Stimulated activated CD4-positive, alpha-beta T cell treated with anti-CD3 and anti-CD28 coated beads, Interleukin-1b, Interleukin-23, amount 100 ng/mL, for 4 hours (primary cell): ENCODE measurements around the gene BRINP1.
"Not testable (repeated sequence)": the region's sequence is repeated elsewhere in the genome, so short reads cannot be mapped to it uniquely, and the experiment has no call there.

Experiments
- DNase-seq, 2 donors: peaks; one replicate each; pipeline ENCODE4 v3.0.0-alpha.2; 2020; ENCODE audit warnings: low read depth in 2 of 2

The BRINP1 gene

GRCh38 chr9:119195521-119195920 lies 173.7 kb downstream of the BRINP1 start:
- no peak for DNase-seq

- DNase-seq, result no peak
Observed at GRCh38 chr9:119185298-119185697, 183.9 kb downstream of the BRINP1 start.

GRCh38 chr9:119184265-119184936 lies 184.8 kb downstream of the BRINP1 start:
- DNase-seq, result no peak

GRCh38 chr9:119181561-119181960 lies 187.7 kb downstream of the BRINP1 start:
- no peak for DNase-seq

GRCh38 chr9:119180897-119181296 lies 188.3 kb downstream of the BRINP1 start:
- DNase-seq, result no peak

GRCh38 chr9:119179701-119180100 lies 189.5 kb downstream of the BRINP1 start:
- DNase-seq, result no peak

- no peak for DNase-seq
Observed at GRCh38 chr9:119177196-119177595, 192.0 kb downstream of the BRINP1 start.

- no peak for DNase-seq
Observed at GRCh38 chr9:119175581-119175980, 193.7 kb downstream of the BRINP1 start.

GRCh38 chr9:119169222-119169621 lies 200.0 kb downstream of the BRINP1 start:
- not testable (repeated sequence) for DNase-seq

- DNase-seq, result no peak
Observed at GRCh38 chr9:119167876-119168275, 201.4 kb downstream of the BRINP1 start.

- DNase-seq, result no peak
Observed at GRCh38 chr9:119167267-119167666, 202.0 kb downstream of the BRINP1 start.

- DNase-seq, result no peak
Observed at GRCh38 chr9:119166096-119166495, 203.1 kb downstream of the BRINP1 start.

- DNase-seq, result no peak
Observed at GRCh38 chr9:119165131-119165530, 204.1 kb downstream of the BRINP1 start.

GRCh38 chr9:119164716-119165115 lies 204.5 kb downstream of the BRINP1 start:
- no peak for DNase-seq

- DNase-seq, result no peak
Observed at GRCh38 chr9:119160551-119160950, 208.7 kb downstream of the BRINP1 start.

- no peak for DNase-seq
Observed at GRCh38 chr9:119159386-119159785, 209.8 kb downstream of the BRINP1 start.

- no peak for DNase-seq
Observed at GRCh38 chr9:119157196-119157595, 212.0 kb downstream of the BRINP1 start.

- no peak for DNase-seq
Observed at GRCh38 chr9:119156354-119156753, 212.9 kb downstream of the BRINP1 start.

- no peak for DNase-seq
Observed at GRCh38 chr9:119154527-119154926, 214.7 kb downstream of the BRINP1 start.

- DNase-seq, result no peak
Observed at GRCh38 chr9:119153402-119153801, 215.8 kb downstream of the BRINP1 start.

- DNase-seq, result no peak
Observed at GRCh38 chr9:119148855-119149254, 220.4 kb downstream of the BRINP1 start.

GRCh38 chr9:119137479-119137878 lies 231.8 kb downstream of the BRINP1 start:
- DNase-seq, result no peak

GRCh38 chr9:119126040-119126439 lies 243.2 kb downstream of the BRINP1 start:
- no peak for DNase-seq

- DNase-seq, result no peak
Observed at GRCh38 chr9:119121899-119122298, 247.3 kb downstream of the BRINP1 start.
